HG03280 (cell line): Measurements from ENCODE around the gene GRWD1.
A peak's percentile ranks its signal among the peaks of the same experiment; 100 is the strongest.

Source experiments
- ATAC-seq: cut with Tn5 transposase; IDR thresholded peaks from one replicate; pipeline ENCODE4 v1.9.1; 2021; ENCODE audit warnings: mild to moderate bottlenecking, moderate library complexity; ENCODE audit not compliant: unreplicated experiment

GRWD1 gene

DNA sequence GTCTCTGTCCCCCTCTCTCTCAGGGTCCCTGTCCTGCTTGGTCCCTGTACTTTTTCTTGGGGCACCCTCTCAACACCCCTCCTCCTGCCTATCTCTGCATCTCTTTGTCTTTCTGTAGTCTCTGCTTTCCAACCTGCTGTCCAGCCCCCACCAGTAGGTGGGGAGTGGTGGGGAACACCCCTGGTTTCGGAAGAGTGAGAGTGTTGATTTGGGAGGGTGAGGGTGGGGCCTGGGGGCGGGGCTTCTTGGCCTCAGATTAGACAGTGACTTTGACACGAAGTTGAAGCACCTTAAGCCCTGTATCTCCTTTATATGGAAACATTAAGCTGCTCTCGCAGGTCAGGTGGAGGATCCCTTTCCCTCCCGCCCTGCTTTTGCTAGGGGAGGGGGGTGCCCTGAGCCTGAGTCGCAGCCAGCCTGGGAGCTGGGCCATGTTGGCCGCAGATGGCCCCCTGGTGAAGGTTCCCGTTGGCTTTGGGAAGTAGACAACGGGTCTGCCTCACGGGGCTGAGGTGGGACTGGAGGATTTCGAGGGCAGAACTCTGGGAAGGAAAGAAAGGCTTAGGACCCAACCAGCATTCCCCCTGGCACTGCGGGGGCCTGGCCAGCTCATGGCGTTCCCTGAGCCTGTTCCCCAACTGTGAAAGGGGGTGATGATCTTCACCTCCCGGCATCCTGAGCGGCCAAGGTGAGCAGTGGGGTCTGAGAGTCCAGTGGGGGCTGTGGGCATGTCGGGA lies 9.6 kb downstream of the GRWD1 start, which contains the start of gene KCNJ14:
Gene KCNJ14 (plus strand): TSS at position 404 of the 737 bp plus-strand sequence. CDS start 6,151 bp downstream, outside the sequence.
- no peak for ATAC-seq

GRCh38 chr19:48455908-48456562 lies 10.3 kb downstream of the GRWD1 start:
- no peak for ATAC-seq

- no peak for ATAC-seq
Observed at GRCh38 chr19:48456864-48457263, 11.1 kb downstream of the GRWD1 start.

DNA sequence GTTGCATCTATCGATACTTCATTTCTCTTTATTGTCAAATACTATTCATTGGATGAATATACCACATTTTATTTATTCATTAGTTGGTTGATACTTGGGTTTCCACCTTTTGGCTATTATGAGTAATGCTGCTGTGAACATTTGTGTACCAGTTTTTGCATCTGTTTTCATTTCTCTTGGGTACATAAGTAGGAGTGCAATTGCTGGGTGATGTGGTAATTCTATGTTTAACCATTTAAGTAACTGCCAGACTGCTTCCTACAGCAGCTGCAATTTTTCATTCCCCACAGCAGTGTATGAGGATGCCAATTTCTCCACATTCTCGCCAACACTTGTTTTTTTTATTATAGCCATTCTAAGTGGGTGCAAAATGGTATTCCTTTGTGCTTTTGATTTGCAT lies 12.2 kb downstream of the GRWD1 start:
- ATAC-seq = no peak

- no peak for ATAC-seq
Observed at GRCh38 chr19:48461651-48461981, 15.8 kb downstream of the GRWD1 start.

GRCh38 chr19:48461982-48462655 lies 16.3 kb downstream of the GRWD1 start:
- no peak for ATAC-seq

- ATAC-seq = no peak
Observed at GRCh38 chr19:48465215-48465614, 19.4 kb downstream of the GRWD1 start.

- no peak for ATAC-seq
Observed at GRCh38 chr19:48466561-48467325, 21.0 kb downstream of the GRWD1 start.

- ATAC-seq = peak; percentile 92
Observed at GRCh38 chr19:48468772-48469288, 23.0 kb downstream of the GRWD1 start.

DNA sequence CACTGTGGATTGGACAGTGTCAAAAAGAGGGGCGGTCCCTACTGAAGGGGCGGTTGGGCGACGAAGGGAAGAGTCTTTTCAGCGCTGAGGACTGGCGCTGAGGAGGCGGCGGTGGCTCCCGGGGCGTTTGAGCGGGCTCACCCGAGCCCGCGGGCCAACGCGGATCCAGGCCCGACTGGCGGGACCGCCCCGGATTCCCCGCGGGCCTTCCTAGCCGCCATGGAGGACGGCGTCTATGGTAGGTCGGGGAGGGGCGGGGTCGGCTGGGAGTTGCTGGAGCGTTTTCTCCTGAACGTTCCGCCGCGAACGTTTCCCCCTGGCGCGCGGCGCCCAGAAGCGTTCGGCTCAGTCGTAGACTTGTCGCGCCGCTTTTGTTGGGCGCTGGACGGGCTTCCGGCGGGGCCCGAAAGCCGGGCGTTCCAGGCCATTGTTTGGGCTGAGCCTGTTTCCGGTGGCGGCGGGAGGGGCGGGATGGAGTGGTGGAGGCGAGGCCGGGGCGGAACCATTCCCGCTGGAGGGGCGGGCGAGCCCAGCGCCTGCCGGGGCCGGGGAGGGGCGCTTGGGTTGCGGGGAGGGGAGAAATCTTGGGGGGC lies 23.6 kb downstream of the GRWD1 start, which contains the start of gene CYTH2:
Gene CYTH2 (plus strand): TSS at position 81 of the 593 bp plus-strand sequence. CDS start 139 bp downstream, at position 220.
- peak; percentile 23 for ATAC-seq

GRCh38 chr19:48469934-48470680 lies 24.3 kb downstream of the GRWD1 start:
- ATAC-seq = no peak

GRCh38 chr19:48470856-48471255 lies 25.1 kb downstream of the GRWD1 start:
- no peak for ATAC-seq

DNA sequence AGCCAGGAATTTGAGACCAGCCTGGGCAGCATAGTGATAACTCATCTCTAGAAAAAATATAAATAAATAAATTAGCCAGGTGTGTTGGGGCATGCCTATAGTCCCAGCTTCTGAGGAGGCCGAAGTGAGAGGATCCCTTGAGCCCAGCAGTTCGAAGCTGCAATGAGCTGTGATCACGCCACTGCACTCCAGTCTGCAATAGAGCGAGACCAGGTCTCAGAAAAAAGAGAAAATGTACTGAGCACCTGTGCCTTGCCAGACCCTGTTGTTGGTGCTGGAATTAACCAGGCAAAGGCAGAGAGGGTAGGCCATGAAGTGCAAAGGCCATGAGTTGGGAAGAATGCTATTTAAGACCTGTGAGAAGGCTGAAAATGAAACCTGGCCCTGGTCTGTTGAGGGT lies 26.1 kb downstream of the GRWD1 start:
- ATAC-seq = no peak

- no peak for ATAC-seq
Observed at GRCh38 chr19:48473161-48473966, 27.6 kb downstream of the GRWD1 start.

DNA sequence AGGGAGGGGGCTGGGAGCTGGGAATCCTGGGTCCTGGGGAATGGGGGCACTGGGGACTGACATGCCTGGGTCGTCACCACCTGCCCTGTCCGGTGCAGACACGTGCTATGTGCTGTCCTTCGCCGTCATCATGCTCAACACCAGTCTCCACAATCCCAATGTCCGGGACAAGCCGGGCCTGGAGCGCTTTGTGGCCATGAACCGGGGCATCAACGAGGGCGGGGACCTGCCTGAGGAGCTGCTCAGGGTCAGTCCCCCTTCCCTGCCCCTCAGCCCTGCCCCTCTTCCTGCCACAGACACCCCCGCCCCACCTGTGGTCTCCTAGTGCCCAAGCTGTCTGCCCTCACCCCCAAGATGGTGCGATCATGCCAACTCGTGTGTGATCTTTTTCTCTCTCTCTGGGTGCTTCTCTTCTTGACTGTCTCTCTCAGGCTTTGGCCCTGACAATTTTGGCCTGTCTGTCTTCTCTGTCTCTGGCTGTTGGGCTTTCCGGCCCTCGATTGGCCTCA lies 28.4 kb downstream of the GRWD1 start:
- ATAC-seq = no peak

DNA sequence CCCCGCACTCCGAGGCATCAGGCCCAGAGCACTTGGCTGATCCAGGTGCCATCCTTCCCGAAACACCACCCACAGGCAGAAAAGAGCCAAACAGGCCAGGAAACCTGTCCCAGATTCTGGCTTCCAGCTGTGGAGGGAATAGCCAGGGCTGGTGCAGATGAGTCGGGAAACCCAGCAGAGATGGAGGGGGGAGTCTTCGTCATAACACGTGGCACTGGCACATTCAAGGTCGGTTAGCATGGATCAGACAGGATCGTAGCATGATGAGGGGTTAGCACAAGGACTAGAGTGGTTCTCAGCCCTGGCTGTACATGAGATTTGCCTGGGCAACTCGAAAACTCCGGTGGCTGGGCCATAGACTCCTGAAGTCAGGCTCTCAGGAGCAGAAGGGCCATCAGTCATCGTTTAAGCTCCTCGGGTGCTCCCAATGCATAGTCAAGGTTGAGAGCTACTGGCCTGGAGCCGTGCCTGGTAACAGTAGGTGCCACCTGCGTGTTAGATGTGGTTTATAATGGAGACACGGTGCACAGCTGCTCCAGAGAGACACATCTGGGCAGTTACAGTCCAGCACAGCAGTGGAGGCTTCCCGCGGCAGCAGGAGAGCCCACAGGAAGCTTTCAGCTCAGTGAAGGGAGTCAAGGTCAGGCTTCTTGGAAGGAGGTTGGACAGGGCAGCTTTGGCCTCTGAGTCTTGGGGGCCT lies 29.7 kb downstream of the GRWD1 start:
- ATAC-seq = no peak

DNA sequence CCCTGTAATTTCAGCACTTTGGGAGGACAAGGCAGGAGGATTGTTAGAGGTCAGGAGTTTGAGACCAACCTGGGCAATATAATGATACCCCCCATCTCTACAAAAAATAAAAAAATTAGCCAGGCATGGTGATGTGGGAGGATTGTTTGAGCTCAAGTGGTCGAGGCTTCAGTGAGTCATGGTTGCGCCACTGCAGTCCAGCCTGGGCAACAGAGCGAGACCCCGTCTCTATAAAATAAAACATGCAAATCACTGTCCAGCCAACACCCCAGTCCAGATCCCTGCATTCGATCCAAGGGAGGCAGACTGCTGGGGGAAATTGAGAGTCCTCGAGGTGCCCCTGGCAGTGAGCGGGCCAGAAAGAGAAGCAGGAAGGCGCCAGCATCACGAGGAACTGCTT lies 30.4 kb downstream of the GRWD1 start:
- no peak for ATAC-seq

DNA sequence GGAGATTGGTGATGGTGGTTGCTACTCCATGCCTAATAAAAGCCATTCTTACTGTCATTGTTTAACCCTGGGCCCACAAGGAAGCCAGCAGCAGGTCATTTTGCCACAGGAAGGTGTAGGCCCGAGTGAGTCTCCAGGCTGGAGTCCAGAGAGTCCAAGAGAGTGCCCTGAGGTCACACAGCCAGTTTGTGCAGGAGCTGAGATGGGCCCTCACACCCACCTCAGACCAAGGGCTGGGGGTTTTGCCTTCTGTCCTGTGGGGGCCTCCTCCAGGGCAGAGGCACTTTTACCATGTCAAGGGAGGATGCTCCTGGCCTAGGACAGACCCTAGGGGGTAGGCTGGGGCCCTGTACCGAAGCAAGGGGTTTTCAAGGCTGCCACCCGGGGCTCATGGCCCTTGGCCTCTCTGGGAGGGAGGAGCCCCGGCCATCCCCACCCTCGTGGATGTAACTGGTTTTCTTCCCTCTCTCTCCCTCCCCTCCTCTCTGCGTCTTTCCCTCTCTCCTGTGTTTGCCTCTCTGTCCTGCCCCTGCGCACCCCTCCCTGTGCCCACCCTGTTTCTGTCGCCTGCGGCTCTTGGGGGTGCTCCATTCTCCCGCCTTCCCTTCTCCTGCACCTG lies 31.4 kb downstream of the GRWD1 start:
- ATAC-seq = no peak
